GM18873 (cell line): ENCODE results near the gene GASK1A.
"Not testable (repeated sequence)": the region's sequence is repeated elsewhere in the genome, so short reads cannot be mapped to it uniquely, and the experiment has no call there.

Source experiments
- ATAC-seq: cut with Tn5 transposase; IDR thresholded peaks from one replicate; pipeline ENCODE4 v1.9.1; 2021; ENCODE audit warnings: mild to moderate bottlenecking, moderate library complexity, moderate number of reproducible peaks; ENCODE audit not compliant: unreplicated experiment, low FRiP score

GASK1A gene

GRCh38 chr3:43030162-43030935 is 51.2 kb downstream of the GASK1A start:
- ATAC-seq: no peak

GRCh38 chr3:43031485-43031884 is 52.4 kb downstream of the GASK1A start:
- no peak for ATAC-seq

DNA sequence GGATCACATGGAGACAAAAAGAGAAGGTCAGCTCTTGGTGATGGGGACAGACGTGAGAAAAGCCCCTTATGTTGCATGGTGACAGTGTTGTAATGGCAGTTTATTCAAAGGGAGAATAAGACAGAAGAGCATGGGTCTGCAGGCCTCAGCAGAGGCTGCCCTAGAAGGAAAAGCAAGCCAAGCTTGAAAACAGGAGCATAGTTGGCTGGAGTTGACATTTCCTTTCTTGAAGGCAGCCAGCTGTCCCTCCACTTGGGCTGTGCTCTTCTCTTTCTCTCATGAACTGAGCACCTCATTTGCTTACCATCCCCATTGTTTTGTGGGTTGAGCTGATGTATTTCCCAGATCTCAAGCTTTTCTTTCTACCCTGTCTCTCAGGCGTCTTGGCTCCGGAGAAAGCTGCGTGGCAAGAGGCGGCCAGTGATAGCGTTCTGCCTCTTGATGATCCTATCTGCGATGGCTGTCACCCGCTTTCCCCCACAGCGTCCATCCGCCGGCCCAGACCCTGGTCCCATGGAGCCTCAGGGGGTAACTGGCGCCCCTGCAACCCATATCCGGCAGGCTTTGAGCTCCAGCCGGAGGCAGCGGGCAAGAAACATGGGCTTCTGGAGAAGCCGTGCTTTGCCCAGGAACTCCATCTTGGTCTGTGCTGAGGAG is 52.9 kb downstream of the GASK1A start:
- no peak for ATAC-seq

- ATAC-seq: no peak
These were observed 53.8 kb downstream of the GASK1A start for GRCh38 chr3:43032646-43033628.

DNA sequence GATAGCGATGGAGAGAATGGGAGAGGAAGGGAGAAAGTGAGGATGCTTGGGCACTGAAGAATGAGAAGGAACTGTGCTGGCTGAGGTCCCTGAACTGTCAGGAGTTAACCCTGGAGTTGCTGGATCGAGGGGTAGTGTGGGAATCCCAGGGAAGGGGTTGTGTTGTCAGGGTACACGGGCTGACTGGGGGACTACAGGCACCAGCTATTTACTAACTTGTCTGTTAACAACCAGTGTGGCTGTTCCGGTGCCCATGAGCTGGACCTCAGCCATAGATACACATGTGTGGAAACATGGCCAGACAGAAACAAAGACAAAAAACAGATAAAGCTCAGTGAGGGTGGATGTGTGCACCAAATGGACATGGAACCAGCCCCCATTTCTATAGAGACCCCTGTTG is 55.1 kb downstream of the GASK1A start:
- no peak for ATAC-seq

DNA sequence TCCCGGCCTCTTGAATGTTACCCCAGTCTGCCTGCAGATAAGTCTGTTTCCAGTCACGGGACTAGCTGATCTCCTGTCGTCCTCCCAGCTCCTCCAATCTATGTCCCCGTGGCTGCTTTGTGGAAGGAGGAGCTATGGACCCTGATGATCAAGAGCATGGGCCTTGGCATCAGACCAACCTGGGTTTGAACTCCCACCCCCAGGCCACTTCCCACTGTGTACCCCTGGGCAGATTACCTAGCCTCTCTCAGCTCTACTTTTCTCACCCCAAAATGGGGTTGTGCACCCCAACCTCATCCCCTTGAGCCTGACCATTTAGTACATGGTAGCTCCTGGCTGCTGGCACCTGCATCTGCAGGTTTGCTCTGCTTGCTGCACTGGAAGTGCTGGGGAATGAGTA is 55.8 kb downstream of the GASK1A start:
- ATAC-seq: no peak

- no peak for ATAC-seq
These were observed 56.8 kb downstream of the GASK1A start for GRCh38 chr3:43035801-43036365.

DNA sequence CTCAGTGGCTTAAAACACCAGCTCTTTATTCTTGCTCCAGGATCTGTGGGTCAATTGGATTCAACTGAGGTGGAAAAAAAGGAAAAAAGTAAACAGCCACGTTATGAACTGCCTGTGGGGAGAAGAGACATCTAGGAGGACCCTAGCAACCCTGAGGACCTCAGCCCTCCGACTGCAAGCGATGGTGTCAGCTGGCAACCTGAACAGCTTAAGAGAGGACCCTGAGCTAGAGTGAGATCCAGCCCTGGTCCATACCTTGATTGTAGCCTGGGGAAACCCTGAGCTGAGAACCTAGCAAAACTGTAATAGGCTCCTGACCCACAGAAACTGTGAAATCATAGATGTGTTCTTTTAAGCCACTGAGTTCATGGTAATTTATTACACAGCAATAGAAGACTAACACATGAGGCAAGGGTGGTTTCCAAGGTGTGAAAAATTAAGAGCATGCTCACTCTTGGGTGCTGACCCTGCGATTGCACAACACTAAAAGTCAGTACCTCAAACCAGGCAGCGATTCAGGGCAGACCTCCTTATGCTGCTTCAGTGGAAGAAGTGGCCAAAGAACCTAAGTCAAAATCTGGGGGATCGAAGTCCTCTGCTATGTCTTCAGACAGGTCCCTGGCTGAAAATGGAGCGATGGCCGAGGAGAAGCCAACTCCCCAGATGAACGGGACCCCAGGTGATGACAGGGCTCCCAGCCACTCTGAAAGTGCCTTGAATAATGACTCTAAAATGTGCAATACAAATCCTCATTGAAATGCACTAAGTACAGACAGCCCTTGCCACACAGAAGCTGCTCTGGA is 57.7 kb downstream of the GASK1A start:
- no peak for ATAC-seq

DNA sequence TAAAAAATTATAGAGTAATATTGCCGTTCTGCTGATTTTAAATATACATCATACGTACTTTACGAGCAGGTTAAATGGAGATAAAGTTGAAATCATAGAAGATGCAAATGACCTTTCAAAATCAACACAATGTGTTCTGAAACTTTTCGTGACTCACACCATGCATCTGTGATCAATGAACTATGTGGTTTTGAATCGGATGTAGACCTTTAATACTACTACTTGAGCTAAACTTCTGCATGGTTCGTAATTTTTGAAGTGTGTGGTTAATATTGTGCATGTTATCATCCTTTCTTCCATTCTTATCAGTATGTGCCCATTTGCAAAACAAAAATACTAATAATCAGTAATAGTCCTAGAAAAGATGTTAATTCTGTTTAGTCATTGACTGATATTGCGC is 58.9 kb downstream of the GASK1A start:
- no peak for ATAC-seq

- ATAC-seq: no peak
These were observed 62.4 kb downstream of the GASK1A start for GRCh38 chr3:43041517-43041916.

DNA sequence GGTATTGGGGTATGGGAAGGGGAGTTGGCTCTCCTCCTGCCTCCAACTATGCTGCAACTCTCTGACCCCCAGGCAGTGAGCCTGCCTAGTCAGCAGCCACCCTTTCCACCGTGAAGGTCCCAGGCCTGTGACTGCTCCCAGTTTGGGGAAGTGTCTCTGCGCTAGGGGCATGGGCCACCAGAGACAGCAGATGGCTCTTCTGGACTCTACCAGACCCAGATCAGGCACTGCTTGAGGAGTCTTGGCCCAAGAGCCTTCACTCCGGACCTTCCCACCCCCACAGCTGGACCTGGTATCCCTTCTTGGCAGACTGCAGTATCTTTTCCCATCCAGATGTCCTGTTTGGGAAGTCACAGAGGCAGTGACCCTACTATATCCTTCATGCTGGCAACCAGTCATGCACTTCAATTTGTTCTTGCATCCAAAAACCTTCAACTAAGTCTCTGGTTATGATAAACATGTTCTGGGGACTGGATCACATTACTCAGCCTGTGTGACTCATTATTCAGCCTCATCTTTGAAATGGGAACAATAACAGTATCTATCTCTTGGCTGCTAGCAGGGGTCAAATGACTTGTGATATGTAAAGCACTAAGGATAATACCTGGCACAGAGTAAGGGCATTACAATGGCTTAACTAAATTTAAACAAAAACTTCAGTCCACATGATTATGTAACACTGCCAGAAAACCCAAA is 64.1 kb downstream of the GASK1A start:
- ATAC-seq: no peak

- ATAC-seq: no peak
These were observed 64.7 kb downstream of the GASK1A start for GRCh38 chr3:43043793-43044192.

- ATAC-seq: not testable (repeated sequence)
These were observed 66.0 kb downstream of the GASK1A start for GRCh38 chr3:43045079-43045478.

- no peak for ATAC-seq
These were observed 67.5 kb downstream of the GASK1A start for GRCh38 chr3:43046583-43046982.

DNA sequence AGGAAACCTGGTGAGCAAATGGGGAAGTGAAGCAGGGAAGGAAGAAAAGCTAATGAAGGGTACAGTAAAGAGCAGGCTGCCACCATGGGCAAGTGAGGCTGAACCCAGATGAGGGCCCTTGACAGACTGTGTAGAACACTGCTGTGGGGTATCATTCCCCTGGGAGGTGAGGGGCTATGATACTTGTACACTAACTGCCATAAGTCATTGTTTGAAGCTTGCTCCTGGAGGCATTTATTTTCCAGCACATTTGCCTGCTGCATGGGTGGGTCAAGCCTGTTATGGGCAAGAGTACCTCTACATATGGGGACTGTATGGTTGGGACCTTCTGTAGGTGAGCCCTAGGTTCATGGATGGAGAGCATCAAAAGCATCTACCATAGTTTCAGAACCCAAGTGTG is 69.4 kb downstream of the GASK1A start:
- ATAC-seq: no peak

GRCh38 chr3:43053291-43053690 is 74.2 kb downstream of the GASK1A start:
- no peak for ATAC-seq

GRCh38 chr3:43054754-43055153 is 75.6 kb downstream of the GASK1A start:
- ATAC-seq: no peak

GRCh38 chr3:43055393-43055792 is 76.3 kb downstream of the GASK1A start:
- no peak for ATAC-seq
